ENCODE results near the gene CDK16.
"Not testable (repeated sequence)": the region's sequence is repeated elsewhere in the genome, so short reads cannot be mapped to it uniquely, and the experiment has no call there.

The CDK16 gene

DNA sequence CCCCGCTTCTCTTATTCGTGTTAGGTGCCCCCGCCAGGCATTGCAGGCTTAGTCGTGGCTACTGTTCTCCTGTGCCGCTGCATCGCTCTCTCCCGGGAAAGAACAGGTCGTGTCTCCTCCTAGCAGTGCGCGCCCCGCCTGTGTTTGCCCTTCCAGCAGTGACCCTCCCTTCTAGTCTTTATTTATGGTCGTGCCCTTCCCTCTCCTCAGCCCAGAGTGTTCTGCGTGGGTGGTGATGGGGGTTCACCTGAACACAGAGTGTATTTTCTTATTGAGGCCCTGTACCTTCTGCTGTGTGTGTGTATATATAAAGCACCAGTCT, 29.5 kb downstream of the CDK16 start (continued):
- TF ChIP-seq, protein P1, sequence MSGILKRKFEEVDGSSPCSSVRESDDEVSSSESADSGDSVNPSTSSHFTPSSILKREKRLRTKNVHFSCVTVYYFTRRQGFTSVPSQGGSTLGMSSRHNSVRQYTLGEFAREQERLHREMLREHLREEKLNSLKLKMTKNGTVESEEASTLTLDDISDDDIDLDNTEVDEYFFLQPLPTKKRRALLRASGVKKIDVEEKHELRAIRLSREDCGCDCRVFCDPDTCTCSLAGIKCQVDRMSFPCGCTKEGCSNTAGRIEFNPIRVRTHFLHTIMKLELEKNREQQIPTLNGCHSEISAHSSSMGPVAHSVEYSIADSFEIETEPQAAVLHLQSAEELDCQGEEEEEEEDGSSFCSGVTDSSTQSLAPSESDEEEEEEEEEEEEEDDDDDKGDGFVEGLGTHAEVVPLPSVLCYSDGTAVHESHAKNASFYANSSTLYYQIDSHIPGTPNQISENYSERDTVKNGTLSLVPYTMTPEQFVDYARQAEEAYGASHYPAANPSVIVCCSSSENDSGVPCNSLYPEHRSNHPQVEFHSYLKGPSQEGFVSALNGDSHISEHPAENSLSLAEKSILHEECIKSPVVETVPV (CRISPR knock-in tag; IDR thresholded peaks at IDR 0.05), result no peak
- no peak for TF ChIP-seq BACH2 (CRISPR knock-in tag; IDR thresholded peaks at IDR 0.05; ENCODE audit: borderline replicate concordance)

DNA sequence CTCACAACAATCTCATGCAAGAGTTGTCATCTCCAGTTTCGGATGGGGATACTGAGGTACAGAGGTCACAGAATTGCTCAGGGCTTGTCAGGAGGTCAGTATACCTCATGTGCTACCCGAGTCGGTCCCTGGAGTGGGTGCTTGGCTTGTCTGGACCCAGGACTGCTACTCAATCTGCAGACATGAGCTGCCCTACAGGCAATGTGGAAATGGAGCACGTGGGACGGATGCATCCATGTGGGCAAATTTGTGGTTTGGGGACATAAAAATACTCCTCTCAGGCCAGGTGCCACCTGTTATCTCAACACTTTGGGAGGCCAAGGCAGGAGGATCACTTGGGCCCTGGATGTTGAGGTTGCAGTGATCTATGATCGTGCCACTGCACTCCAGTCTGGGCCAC, 30.1 kb downstream of the CDK16 start:
- no peak for ATAC-seq
- TF ChIP-seq PPARA (CRISPR knock-in tag; IDR thresholded peaks at IDR 0.05; ENCODE audit: borderline replicate concordance) (no peak), ESRRG (CRISPR knock-in tag; IDR thresholded peaks at IDR 0.05) (no peak), SNAI2 (CRISPR knock-in tag; IDR thresholded peaks at IDR 0.05) (no peak), CSDC2 (CRISPR knock-in tag; IDR thresholded peaks at IDR 0.05) (no peak), ZFP30 (CRISPR knock-in tag; IDR thresholded peaks at IDR 0.05) (no peak), ARNTL (CRISPR knock-in tag; IDR thresholded peaks at IDR 0.05; ENCODE audit: borderline replicate concordance, low read depth) (no peak), ZC3H10 (CRISPR knock-in tag; IDR thresholded peaks at IDR 0.05) (no peak), ZNF70 (CRISPR knock-in tag; IDR thresholded peaks at IDR 0.05) (no peak)
- TF ChIP-seq, protein P2, sequence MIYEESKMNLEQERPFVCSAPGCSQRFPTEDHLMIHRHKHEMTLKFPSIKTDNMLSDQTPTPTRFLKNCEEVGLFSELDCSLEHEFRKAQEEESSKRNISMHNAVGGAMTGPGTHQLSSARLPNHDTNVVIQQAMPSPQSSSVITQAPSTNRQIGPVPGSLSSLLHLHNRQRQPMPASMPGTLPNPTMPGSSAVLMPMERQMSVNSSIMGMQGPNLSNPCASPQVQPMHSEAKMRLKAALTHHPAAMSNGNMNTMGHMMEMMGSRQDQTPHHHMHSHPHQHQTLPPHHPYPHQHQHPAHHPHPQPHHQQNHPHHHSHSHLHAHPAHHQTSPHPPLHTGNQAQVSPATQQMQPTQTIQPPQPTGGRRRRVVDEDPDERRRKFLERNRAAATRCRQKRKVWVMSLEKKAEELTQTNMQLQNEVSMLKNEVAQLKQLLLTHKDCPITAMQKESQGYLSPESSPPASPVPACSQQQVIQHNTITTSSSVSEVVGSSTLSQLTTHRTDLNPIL (CRISPR knock-in tag; IDR thresholded peaks at IDR 0.05; ENCODE audit: low read depth), result no peak

DNA sequence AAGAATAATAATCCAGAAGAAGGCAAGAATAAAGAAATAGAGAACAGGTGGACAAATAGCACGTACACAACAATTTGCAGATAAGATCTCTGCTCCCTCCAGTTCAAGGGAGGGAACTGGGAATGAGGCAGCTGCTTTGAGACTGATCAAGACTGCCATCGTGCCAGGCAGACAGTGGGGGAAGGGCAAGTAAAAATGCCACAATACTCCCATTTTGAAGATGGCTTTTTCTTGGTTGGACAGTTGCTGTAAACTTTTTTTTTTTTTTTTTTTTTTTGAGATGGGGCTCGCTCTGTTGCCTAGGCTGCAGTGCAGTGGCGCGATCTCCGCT, 31.5 kb downstream of the CDK16 start:
- TF ChIP-seq, protein P3, sequence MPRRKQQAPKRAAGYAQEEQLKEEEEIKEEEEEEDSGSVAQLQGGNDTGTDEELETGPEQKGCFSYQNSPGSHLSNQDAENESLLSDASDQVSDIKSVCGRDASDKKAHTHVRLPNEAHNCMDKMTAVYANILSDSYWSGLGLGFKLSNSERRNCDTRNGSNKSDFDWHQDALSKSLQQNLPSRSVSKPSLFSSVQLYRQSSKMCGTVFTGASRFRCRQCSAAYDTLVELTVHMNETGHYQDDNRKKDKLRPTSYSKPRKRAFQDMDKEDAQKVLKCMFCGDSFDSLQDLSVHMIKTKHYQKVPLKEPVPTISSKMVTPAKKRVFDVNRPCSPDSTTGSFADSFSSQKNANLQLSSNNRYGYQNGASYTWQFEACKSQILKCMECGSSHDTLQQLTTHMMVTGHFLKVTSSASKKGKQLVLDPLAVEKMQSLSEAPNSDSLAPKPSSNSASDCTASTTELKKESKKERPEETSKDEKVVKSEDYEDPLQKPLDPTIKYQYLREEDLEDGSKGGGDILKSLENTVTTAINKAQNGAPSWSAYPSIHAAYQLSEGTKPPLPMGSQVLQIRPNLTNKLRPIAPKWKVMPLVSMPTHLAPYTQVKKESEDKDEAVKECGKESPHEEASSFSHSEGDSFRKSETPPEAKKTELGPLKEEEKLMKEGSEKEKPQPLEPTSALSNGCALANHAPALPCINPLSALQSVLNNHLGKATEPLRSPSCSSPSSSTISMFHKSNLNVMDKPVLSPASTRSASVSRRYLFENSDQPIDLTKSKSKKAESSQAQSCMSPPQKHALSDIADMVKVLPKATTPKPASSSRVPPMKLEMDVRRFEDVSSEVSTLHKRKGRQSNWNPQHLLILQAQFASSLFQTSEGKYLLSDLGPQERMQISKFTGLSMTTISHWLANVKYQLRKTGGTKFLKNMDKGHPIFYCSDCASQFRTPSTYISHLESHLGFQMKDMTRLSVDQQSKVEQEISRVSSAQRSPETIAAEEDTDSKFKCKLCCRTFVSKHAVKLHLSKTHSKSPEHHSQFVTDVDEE (CRISPR knock-in tag; IDR thresholded peaks at IDR 0.05), result no peak
- TF ChIP-seq ESRRG (CRISPR knock-in tag; IDR thresholded peaks at IDR 0.05) (no peak), ZC3H10 (CRISPR knock-in tag; IDR thresholded peaks at IDR 0.05) (no peak)
- TF ChIP-seq, protein P4, sequence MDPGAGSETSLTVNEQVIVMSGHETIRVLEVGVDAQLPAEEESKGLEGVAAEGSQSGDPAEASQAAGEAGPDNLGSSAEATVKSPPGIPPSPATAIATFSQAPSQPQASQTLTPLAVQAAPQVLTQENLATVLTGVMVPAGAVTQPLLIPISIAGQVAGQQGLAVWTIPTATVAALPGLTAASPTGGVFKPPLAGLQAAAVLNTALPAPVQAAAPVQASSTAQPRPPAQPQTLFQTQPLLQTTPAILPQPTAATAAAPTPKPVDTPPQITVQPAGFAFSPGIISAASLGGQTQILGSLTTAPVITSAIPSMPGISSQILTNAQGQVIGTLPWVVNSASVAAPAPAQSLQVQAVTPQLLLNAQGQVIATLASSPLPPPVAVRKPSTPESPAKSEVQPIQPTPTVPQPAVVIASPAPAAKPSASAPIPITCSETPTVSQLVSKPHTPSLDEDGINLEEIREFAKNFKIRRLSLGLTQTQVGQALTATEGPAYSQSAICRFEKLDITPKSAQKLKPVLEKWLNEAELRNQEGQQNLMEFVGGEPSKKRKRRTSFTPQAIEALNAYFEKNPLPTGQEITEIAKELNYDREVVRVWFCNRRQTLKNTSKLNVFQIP (CRISPR knock-in tag; IDR thresholded peaks at IDR 0.05; ENCODE audit: borderline replicate concordance, low read depth), result no peak
- ATAC-seq, result no peak; the same call in 2 of the 3 replicates

DNA sequence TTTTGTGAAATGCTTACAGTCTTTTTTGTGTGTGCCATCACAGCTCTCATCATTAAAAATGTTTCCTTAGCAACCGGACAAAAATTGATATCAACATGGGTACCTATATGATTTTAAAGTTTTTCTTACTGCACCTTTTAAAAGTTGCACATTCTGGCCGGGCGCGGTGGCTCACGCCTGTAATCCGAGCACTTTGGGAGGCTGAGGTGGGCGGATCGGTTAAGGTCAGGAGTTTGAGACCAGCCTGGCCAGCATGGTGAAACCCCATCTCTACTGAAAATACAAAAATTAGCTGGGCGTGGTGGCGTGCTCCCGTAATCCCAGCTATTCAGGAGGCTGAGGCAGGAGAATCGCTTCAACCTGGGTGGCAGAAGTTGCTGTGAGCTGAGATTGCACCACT, 39.1 kb downstream of the CDK16 start:
- not testable (repeated sequence) for ATAC-seq

DNA sequence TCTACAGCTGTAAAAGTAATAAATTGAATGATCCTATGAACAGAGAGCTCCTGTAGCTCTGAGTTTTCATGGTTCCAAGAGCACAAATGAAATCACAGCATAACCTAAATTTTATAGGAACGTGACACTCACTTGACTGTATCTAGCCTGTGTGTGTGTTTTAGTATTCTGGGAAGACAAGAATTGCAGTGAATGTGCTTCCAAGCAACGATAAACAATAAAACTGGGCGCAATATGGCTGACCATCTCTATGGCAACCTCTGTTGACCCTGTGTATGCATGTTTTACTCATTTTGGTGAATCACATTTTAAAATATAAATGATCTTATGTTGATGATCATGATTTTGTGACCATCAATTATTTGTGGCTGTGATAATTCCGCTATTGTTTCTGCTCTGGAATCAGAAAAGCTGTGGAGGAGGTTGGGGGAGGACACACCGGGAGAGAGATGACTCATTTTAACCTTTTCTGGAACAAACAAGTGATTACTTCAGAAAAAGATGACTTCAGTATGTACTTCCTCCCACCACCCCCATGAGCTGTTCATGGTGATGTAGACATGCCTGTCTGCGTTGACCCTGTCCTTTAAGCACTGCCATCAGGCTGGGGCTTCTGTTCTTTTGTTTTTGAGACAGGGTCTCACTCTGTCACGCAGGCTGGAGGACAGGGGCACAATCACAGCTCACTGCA, 46.1 kb downstream of the CDK16 start:
- TF ChIP-seq ZFP30 (CRISPR knock-in tag; IDR thresholded peaks at IDR 0.05) (no peak), TCF4 (CRISPR knock-in tag; IDR thresholded peaks at IDR 0.05; ENCODE audit: borderline replicate concordance) (no peak), ZNF70 (CRISPR knock-in tag; IDR thresholded peaks at IDR 0.05) (no peak), CSDC2 (CRISPR knock-in tag; IDR thresholded peaks at IDR 0.05) (no peak)
- TF ChIP-seq, protein P4 (CRISPR knock-in tag; IDR thresholded peaks at IDR 0.05; ENCODE audit: borderline replicate concordance, low read depth), result no peak
- ATAC-seq, result peak; percentile 39; the same call in 2 of the 3 replicates

DNA sequence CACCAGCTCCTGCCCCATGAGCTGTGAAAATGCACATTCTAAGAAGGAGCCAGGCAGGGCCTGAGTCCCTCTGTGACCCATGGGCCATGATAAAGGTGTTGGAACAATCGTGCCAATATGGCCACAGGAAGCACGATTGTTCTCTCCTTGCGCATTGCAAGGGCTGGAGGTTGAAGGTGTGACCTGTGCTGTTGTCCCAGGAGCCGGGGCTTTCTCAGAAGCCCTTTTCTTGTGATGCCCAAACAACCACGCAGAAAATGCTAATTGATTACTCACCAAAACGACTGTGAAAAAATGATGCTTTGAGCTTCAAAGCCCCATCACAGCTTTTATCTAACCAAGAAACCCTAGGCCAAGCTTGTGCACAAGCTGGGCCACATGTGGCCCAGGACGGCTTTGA, 48.2 kb downstream of the CDK16 start:
- ATAC-seq, result no peak
- TF ChIP-seq, protein P5, sequence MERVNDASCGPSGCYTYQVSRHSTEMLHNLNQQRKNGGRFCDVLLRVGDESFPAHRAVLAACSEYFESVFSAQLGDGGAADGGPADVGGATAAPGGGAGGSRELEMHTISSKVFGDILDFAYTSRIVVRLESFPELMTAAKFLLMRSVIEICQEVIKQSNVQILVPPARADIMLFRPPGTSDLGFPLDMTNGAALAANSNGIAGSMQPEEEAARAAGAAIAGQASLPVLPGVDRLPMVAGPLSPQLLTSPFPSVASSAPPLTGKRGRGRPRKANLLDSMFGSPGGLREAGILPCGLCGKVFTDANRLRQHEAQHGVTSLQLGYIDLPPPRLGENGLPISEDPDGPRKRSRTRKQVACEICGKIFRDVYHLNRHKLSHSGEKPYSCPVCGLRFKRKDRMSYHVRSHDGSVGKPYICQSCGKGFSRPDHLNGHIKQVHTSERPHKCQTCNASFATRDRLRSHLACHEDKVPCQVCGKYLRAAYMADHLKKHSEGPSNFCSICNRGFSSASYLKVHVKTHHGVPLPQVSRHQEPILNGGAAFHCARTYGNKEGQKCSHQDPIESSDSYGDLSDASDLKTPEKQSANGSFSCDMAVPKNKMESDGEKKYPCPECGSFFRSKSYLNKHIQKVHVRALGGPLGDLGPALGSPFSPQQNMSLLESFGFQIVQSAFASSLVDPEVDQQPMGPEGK (CRISPR knock-in tag; IDR thresholded peaks at IDR 0.05; ENCODE audit: borderline replicate concordance), result no peak
- TF ChIP-seq BACH2 (CRISPR knock-in tag; IDR thresholded peaks at IDR 0.05; ENCODE audit: borderline replicate concordance) (no peak), SNAI2 (CRISPR knock-in tag; IDR thresholded peaks at IDR 0.05) (no peak), ESRRG (CRISPR knock-in tag; IDR thresholded peaks at IDR 0.05) (no peak), TOX (CRISPR knock-in tag; IDR thresholded peaks at IDR 0.05; ENCODE audit: borderline replicate concordance) (no peak), ZNF70 (CRISPR knock-in tag; IDR thresholded peaks at IDR 0.05) (no peak), GLIS3 (CRISPR knock-in tag; IDR thresholded peaks at IDR 0.05) (no peak), TCF4 (CRISPR knock-in tag; IDR thresholded peaks at IDR 0.05; ENCODE audit: borderline replicate concordance) (no peak), ZNF565 (CRISPR knock-in tag; conservative IDR thresholded peaks at IDR 0.05; ENCODE audit: low read depth) (no peak), ZC3H10 (CRISPR knock-in tag; IDR thresholded peaks at IDR 0.05) (no peak), ZNF8 (CRISPR knock-in tag; IDR thresholded peaks at IDR 0.05) (no peak), PPARA (CRISPR knock-in tag; IDR thresholded peaks at IDR 0.05; ENCODE audit: borderline replicate concordance) (no peak), CSDC2 (CRISPR knock-in tag; IDR thresholded peaks at IDR 0.05) (no peak)
- TF ChIP-seq, protein P2 (CRISPR knock-in tag; IDR thresholded peaks at IDR 0.05; ENCODE audit: low read depth), result no peak

Data from SK-N-SH treated with all-trans-retinoic acid at 6 μM for 48 hours (cell line).